HG03159 (cell line): ENCODE data around the gene CST5.
"Not testable (repeated sequence)": the region's sequence is repeated elsewhere in the genome, so short reads cannot be mapped to it uniquely, and the experiment has no call there.

Experiments used
- ATAC-seq: cut with Tn5 transposase; IDR thresholded peaks from one replicate; pipeline ENCODE4 v1.9.1; 2021; ENCODE audit warnings: mild to moderate bottlenecking, moderate library complexity; ENCODE audit not compliant: unreplicated experiment

CST5 gene

DNA sequence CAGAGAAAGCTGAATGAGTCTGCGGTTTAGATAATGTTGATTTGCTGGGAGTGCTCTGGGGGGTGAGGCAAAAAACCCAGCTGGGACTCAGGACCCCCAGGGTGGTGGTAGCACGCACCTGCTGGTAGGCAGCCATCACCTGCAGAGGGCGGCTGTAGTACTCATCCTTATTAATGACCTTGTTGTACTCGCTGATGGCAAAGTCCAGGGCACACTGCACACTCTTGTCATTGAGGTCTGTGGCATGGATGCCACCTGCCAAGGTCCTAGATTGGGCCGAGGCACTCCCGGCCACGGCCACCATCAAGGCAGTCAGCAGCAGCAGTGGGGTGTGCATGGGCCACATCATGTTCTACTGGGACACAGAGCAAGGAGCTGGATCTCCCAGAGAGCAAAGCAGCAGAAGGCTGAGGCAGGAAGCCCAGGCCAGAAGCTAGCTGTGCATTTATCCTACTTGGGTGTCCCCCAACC is at the start of gene CST5:
Gene CST5, minus strand, starts transcription at position 421 of the 471 bp plus-strand sequence. Its CDS starts 72 bp downstream, at position 349.
- no peak for ATAC-seq

DNA sequence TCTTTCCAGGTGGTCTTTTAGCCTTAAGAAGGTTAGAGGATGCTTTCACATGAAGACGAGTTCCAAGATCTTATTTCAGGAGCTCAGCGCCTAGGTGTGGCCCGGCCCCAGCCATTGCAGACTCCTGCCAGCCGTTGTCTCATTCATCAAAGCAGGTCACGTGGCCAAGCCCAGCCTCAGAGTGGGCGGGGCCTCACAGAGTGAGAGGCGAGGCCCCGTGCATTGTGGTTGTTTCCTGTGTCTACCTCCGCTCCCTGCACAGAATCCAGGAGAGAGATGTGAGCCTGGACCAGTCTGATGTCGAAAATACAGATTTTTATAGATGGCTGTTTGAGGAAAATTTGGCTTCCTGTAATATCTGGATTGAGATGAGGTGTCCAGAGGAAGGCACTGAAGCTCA is 49.2 kb upstream of the CST5 start:
- no peak for ATAC-seq

GRCh38 chr20:23928353-23928752 is 48.8 kb upstream of the CST5 start:
- no peak for ATAC-seq

GRCh38 chr20:23926944-23927872 is 47.7 kb upstream of the CST5 start:
- no peak for ATAC-seq

GRCh38 chr20:23926526-23926880 is 47.0 kb upstream of the CST5 start:
- no peak for ATAC-seq

DNA sequence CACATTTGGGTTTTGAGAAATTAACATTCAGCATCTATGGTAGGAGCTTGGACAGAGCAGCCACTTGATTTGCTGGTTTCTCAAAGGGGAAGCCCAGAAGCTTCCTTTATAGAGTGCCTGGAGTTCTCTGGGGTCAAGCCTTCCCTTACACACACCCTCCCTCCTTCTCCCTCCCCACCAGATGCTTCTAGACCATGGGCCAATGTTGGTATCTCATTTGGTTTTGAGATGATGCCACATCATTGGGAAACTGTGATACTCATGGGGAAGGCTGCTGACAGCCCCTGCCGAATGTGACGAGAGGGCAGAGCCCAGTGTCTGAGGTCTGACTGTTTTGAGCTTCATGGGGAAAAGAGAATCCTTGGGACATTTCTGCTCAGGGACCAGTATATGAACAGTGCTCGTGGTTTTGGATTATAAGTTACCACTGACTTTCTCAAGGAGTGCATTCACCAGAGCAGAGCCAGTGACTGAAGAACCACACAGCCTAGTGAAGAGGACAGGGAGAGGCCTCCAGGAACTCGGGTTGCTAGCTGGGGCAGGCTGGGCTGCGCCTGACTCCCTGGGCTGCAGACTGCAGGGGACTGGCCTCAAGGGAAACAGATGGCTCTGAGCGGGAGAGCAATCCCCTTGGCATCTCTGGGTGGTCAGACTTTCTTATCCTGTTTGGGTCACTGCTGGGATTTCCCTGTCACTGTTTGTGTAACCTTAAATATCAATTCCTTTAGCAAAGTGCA is 46.4 kb upstream of the CST5 start:
- no peak for ATAC-seq

DNA sequence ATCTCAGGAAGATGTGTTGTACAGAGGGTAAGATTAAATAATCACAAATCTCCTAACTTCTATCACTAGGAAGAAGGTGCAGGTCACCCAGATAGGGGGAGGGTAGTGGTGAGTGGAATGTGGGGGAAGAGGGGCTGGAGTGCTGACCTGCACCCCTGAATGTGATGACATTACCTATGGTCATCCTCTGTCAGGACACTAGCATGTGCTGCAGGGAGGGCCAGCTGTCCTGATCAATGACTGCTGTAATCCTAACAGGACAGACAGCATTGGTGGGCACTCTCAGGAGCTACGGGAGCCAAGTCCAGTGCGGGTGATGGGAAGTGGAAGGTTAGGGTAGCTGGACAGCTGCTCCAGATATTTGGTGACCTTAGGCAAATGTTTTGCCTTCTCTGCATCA is 45.2 kb upstream of the CST5 start:
- no peak for ATAC-seq

DNA sequence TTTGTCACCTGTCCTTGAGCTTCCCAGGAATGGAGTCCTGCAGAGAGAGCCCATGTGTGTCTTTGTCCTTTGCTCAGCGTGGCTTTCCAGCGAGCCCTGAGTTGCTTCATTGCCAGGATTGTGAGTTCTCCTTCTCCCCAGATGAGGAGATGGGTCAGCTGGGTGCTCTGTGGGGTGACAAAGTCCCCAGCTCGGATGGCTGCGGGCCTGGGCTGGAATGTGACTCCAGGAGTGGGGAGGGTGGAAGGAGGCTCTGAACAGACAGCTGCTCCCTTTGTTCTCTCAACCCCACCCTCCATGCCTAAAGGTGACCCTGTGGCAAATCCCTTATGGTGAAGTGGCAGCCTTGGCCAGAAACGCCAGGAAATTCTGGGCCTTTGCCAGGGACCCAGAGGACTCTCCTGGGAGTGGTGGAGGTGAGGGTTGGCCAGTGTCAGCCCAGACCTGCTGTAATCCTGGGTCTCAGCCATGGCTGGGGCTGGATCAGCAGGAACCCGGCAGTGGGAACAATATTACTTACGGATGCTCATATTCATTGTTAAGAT is 44.4 kb upstream of the CST5 start:
- no peak for ATAC-seq

GRCh38 chr20:23923311-23923710 is 43.8 kb upstream of the CST5 start:
- ATAC-seq: no peak

DNA sequence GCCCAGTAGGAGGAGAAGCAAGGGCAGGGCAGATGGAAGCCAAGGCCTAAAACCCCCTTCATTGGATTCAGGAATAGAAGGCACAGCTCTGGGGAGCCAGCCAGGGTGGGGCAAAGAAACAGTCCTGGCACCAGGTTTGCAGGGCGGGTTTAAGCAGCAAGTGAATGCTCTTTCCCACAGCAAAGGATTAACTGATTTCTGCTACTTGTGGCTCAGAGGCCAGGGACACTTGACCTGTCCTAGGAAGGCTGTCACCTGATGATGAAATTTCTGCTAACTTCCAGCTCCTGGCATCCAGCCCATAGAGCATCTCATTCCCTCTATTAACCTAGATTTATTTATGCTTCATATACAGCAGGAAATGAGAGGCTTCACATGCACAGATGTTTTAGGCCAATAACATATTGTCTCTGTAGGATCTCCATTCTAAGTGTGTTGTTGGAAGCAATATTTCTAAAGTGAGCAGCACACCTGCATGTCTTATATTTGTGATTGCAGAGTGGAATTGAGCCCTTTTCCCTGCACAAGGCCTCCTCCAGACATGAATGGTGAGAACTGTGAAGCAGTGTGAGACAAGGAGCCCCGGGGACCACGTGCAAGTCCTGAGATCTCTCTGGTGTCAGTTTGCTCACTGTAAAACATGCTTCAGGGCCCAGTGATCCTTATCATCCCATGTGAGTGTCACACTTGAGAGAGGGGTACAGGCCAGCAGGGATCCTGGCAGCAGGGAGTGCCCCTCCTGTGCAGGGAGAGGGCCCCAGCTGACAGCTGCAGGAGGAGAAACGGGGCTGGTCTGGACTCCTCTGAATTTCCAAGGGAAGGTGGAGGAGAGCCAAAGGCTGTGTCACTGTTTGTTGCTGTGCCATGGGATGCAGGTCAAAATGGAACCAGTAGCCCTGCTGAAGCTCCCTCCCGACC is 41.1 kb upstream of the CST5 start:
- no peak for ATAC-seq

DNA sequence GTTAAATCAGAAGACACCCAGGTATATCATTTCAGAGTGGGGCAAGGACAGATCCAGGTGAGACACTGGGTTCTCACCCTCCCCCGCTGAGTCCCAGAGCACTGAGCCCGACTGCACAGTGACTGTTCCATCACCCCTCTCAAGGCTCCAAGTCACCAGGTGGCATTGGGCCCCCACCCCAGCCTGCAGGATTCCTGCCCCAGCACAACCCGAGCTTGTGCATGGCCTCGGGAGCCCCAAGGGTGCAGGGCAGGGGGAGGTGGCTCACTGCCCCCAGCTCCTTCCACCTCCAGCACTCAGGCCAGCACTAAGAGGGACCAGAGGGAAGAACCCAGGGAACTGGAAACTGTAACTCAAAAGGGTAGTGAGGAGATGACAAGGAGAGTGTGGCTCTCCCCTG is 39.3 kb upstream of the CST5 start:
- ATAC-seq: no peak

- ATAC-seq: no peak
Observed at GRCh38 chr20:23918101-23918862, 38.7 kb upstream of the CST5 start.

GRCh38 chr20:23917024-23917725 is 37.6 kb upstream of the CST5 start:
- no peak for ATAC-seq

- ATAC-seq: no peak
Observed at GRCh38 chr20:23915844-23916243, 36.3 kb upstream of the CST5 start.

DNA sequence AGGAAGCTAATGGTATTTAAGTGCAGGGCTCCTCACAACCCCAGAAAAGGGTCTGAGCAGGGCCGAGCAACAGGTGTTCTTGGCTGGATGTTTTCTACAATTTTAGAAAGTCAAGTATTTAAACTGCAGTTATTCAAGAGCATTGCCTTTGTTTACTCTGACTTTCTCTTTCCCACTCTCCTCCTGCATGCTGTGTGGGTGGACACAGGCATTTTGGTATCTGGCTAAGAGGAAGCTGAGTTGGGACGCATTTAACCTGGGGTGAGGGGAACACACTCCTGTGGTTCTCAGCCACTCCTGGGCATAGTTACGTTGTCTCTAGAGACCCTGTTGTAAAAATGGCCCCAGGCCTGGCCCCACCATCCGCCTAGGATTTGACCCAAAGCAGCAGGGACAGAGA is 34.9 kb upstream of the CST5 start:
- ATAC-seq: not testable (repeated sequence)

- no peak for ATAC-seq
Observed at GRCh38 chr20:23910210-23910609, 30.7 kb upstream of the CST5 start.

DNA sequence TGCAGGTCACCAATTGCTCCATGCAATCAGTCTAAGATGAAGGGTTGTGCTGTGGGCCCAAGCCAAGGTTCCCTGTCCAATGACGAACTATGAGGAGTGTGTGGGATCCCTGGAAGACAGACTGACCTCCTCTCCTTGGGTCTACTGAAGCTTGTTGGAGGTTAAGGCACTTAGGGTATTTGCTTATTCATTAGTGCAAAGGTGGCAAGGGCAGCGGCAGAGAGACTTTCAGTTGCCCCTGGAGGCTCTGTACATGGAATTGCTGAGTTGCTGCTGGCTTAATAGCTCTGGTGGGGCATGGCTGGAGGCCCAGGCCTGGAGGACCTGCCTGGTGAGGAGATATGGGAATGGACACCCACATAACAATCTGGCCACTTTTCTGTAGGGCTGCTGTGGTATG is 29.8 kb upstream of the CST5 start:
- no peak for ATAC-seq

GRCh38 chr20:23907579-23907978 is 28.0 kb upstream of the CST5 start:
- ATAC-seq: no peak

GRCh38 chr20:23902396-23902795 is 22.8 kb upstream of the CST5 start:
- ATAC-seq: not testable (repeated sequence)
